Astrocyte (in vitro differentiated cells and primary cell): ENCODE results near the gene FHOD1.

Experiments used
- EZH2 ChIP-seq: IDR thresholded peaks from 2 replicates; pipeline ENCODE4 v1.6.1; 2012; ENCODE audit warnings: mild to moderate bottlenecking, low read length, inconsistent platforms; ENCODE audit not compliant: insufficient read depth
- TF ChIP-seq, protein P1 (sequence below): IDR thresholded peaks from 2 replicates; pipeline ENCODE4 v1.5.1; 2011; ENCODE audit warnings: low read depth, mild to moderate bottlenecking, inconsistent platforms, low read length, moderate library complexity; ENCODE audit not compliant: insufficient read depth

- TF ChIP-seq, protein P1, sequence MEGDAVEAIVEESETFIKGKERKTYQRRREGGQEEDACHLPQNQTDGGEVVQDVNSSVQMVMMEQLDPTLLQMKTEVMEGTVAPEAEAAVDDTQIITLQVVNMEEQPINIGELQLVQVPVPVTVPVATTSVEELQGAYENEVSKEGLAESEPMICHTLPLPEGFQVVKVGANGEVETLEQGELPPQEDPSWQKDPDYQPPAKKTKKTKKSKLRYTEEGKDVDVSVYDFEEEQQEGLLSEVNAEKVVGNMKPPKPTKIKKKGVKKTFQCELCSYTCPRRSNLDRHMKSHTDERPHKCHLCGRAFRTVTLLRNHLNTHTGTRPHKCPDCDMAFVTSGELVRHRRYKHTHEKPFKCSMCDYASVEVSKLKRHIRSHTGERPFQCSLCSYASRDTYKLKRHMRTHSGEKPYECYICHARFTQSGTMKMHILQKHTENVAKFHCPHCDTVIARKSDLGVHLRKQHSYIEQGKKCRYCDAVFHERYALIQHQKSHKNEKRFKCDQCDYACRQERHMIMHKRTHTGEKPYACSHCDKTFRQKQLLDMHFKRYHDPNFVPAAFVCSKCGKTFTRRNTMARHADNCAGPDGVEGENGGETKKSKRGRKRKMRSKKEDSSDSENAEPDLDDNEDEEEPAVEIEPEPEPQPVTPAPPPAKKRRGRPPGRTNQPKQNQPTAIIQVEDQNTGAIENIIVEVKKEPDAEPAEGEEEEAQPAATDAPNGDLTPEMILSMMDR = no peak
- no peak for TF ChIP-seq EZH2
Measured at GRCh38 chr16:67201411-67202345, 45.6 kb downstream of the FHOD1 start.
